HG03342 (cell line): ENCODE measurements around the gene ZNF487.
A peak's percentile ranks its signal among the peaks of the same experiment; 100 is the strongest.
"Not testable (repeated sequence)": the region's sequence is repeated elsewhere in the genome, so short reads cannot be mapped to it uniquely, and the experiment has no call there.

ENCODE experiments used
- ATAC-seq: cut with Tn5 transposase; IDR thresholded peaks from one replicate; pipeline ENCODE4 v1.9.1; 2021; ENCODE audit warnings: mild to moderate bottlenecking, moderate library complexity; ENCODE audit not compliant: unreplicated experiment

Gene ZNF487

GRCh38 chr10:43430926-43431663 lies 5.8 kb upstream of the ZNF487 start:
- ATAC-seq = no peak

- no peak for ATAC-seq
Observed at GRCh38 chr10:43437141-43437870, 395 bp downstream of the ZNF487 start.

GRCh38 chr10:43440463-43441134 lies 3.7 kb downstream of the ZNF487 start:
- ATAC-seq = no peak

GRCh38 chr10:43444323-43444722 lies 7.4 kb downstream of the ZNF487 start:
- ATAC-seq = no peak

GRCh38 chr10:43444897-43445466 lies 8.1 kb downstream of the ZNF487 start:
- ATAC-seq = no peak

GRCh38 chr10:43446219-43447017 lies 9.5 kb downstream of the ZNF487 start:
- not testable (repeated sequence) for ATAC-seq

GRCh38 chr10:43448742-43449141 lies 11.8 kb downstream of the ZNF487 start:
- no peak for ATAC-seq

- no peak for ATAC-seq
Observed at GRCh38 chr10:43452356-43452914, 15.5 kb downstream of the ZNF487 start.

GRCh38 chr10:43453266-43453831 lies 16.4 kb downstream of the ZNF487 start:
- peak; percentile 30 for ATAC-seq

GRCh38 chr10:43454025-43454424 lies 17.1 kb downstream of the ZNF487 start:
- ATAC-seq = not testable (repeated sequence)

GRCh38 chr10:43456561-43456960 lies 19.6 kb downstream of the ZNF487 start:
- not testable (repeated sequence) for ATAC-seq

- no peak for ATAC-seq
Observed at GRCh38 chr10:43458227-43458626, 21.3 kb downstream of the ZNF487 start.

- ATAC-seq = peak; percentile 91
Observed at GRCh38 chr10:43461950-43462349, 25.0 kb downstream of the ZNF487 start.

GRCh38 chr10:43465086-43465735 lies 28.3 kb downstream of the ZNF487 start:
- ATAC-seq = not testable (repeated sequence)

- not testable (repeated sequence) for ATAC-seq
Observed at GRCh38 chr10:43465736-43466120, 28.8 kb downstream of the ZNF487 start.

- no peak for ATAC-seq
Observed at GRCh38 chr10:43471146-43471545, 34.2 kb downstream of the ZNF487 start.

GRCh38 chr10:43471935-43472720 lies 35.2 kb downstream of the ZNF487 start:
- no peak for ATAC-seq

- no peak for ATAC-seq
Observed at GRCh38 chr10:43479275-43479674, 42.4 kb downstream of the ZNF487 start.
